Mesenchymal stem cell (in vitro differentiated cells and primary cell): ENCODE measurements around the gene POU2F3.

Source experiments
- DNase-seq: peaks from one replicate; pipeline ENCODE4 v3.0.0-alpha.2; 2013
- H2AFZ ChIP-seq: one replicate; pipeline ENCODE4 v1.6.1; 2013; ENCODE audit warnings: low read depth, mild to moderate bottlenecking, control low read depth, inconsistent platforms, low read length, moderate library complexity
- H2AK5ac ChIP-seq: 2 replicates; pipeline ENCODE4 v1.6.1; 2013; ENCODE audit warnings: low read length, moderate library complexity, mild to moderate bottlenecking, inconsistent platforms; ENCODE audit not compliant: severe bottlenecking
- H2BK120ac ChIP-seq: one replicate; pipeline ENCODE4 v1.6.1; 2013; ENCODE audit warnings: low read depth, mild to moderate bottlenecking, inconsistent platforms, low read length, moderate library complexity
- H2BK12ac ChIP-seq, 2 experiments: one replicate each; pipeline ENCODE4 v1.6.1; 2013; ENCODE audit warnings: inconsistent platforms in 2 of 2, low read length in 2 of 2, mild to moderate bottlenecking in 2 of 2, moderate library complexity in 2 of 2, control low read depth in 1 of 2
- H2BK15ac ChIP-seq: one replicate; pipeline ENCODE4 v1.6.1; 2013; ENCODE audit warnings: mild to moderate bottlenecking, low read depth, inconsistent platforms; ENCODE audit not compliant: poor library complexity, severe bottlenecking
- H2BK5ac ChIP-seq: 2 replicates; pipeline ENCODE4 v1.6.1; 2013; ENCODE audit warnings: low read depth, mild to moderate bottlenecking, low read length, control low read depth, inconsistent platforms; ENCODE audit not compliant: poor library complexity, severe bottlenecking
- H3K14ac ChIP-seq, 2 experiments: one replicate each; pipeline ENCODE4 v1.6.1; 2013; ENCODE audit warnings: inconsistent platforms in 2 of 2, low read length in 2 of 2, control low read depth in 1 of 2, mild to moderate bottlenecking in 1 of 2, moderate library complexity in 1 of 2
- H3K18ac ChIP-seq, 2 experiments: one replicate each; pipeline ENCODE4 v1.6.1; 2013; ENCODE audit warnings: inconsistent platforms in 2 of 2, low read length in 2 of 2, control low read depth in 1 of 2, low read depth in 1 of 2, mild to moderate bottlenecking in 1 of 2
- H3K23ac ChIP-seq, 2 experiments: one replicate each; pipeline ENCODE4 v1.6.1; 2013; ENCODE audit warnings: inconsistent platforms in 2 of 2, low read length in 2 of 2, mild to moderate bottlenecking in 2 of 2, moderate library complexity in 2 of 2, control low read depth in 1 of 2
- H3K27ac ChIP-seq: 2 replicates; pipeline ENCODE4 v1.5.1; 2013; ENCODE audit warnings: mild to moderate bottlenecking, moderate library complexity, low read length, control low read depth, inconsistent platforms; ENCODE audit not compliant: poor library complexity, severe bottlenecking
- H3K27me3 ChIP-seq, 2 experiments: 2 replicates each; pipeline versions ENCODE4 v1.6.1 to v1.7.0; 2013; ENCODE audit warnings: low read length in 2 of 2, mild to moderate bottlenecking in 2 of 2, moderate library complexity in 2 of 2, control low read depth in 1 of 2, inconsistent platforms in 1 of 2; ENCODE audit not compliant: control insufficient read depth in 1 of 2, insufficient read depth in 1 of 2
- H3K36me3 ChIP-seq, 2 experiments: 2 replicates each; pipeline versions ENCODE4 v1.6.1 to v1.7.0; 2013; ENCODE audit warnings: low read length in 2 of 2, control low read depth in 1 of 2, inconsistent platforms in 1 of 2, low read depth in 1 of 2, mild to moderate bottlenecking in 1 of 2; ENCODE audit not compliant: insufficient read depth in 2 of 2, control insufficient read depth in 1 of 2
- H3K4ac ChIP-seq, 2 experiments: one replicate each; pipeline ENCODE4 v1.6.1; 2013; ENCODE audit warnings: inconsistent platforms in 2 of 2, low read length in 2 of 2, mild to moderate bottlenecking in 2 of 2, moderate library complexity in 2 of 2, control low read depth in 1 of 2, low read depth in 1 of 2
- H3K4me1 ChIP-seq: 2 replicates; pipeline ENCODE4 v1.6.1; 2013; ENCODE audit warnings: low read depth, low read length, control low read depth; ENCODE audit not compliant: control insufficient read depth, insufficient read depth
- H3K4me2 ChIP-seq: 2 replicates; pipeline ENCODE4 v1.6.1; 2013; ENCODE audit warnings: low read length, mild to moderate bottlenecking, inconsistent platforms; ENCODE audit not compliant: poor library complexity, severe bottlenecking
- H3K4me3 ChIP-seq, 2 experiments: 2 replicates each; pipeline versions ENCODE4 v1.5.1 to v1.7.0; 2013; ENCODE audit warnings: low read length in 2 of 2, mild to moderate bottlenecking in 2 of 2, control low read depth in 1 of 2, low read depth in 1 of 2; ENCODE audit not compliant: insufficient read depth in 1 of 2
- H3K79me1 ChIP-seq: replicated peaks from 2 replicates; pipeline ENCODE4 v1.6.1; 2013; ENCODE audit warnings: mild to moderate bottlenecking, control low read depth, low read length, inconsistent platforms; ENCODE audit not compliant: poor library complexity, severe bottlenecking
- H3K9ac ChIP-seq: 2 replicates; pipeline ENCODE4 v1.7.0; 2013; ENCODE audit warnings: mild to moderate bottlenecking, low read length, moderate library complexity
- H3K9me3 ChIP-seq: 2 replicates; pipeline ENCODE4 v1.7.0; 2013; ENCODE audit warnings: mild to moderate bottlenecking, low read length; ENCODE audit not compliant: control insufficient read depth
- H4K8ac ChIP-seq: one replicate; pipeline ENCODE4 v1.6.1; 2013; ENCODE audit warnings: inconsistent platforms, mild to moderate bottlenecking, low read length, moderate library complexity
- H4K91ac ChIP-seq: one replicate; pipeline ENCODE4 v1.6.1; 2013; ENCODE audit warnings: mild to moderate bottlenecking, low read length, inconsistent platforms
- WGBS: methylation state at CpG from one replicate; pipeline ENCODE4 v1.1.7; 2013; ENCODE audit warnings: mixed read lengths; 5-methylcytosine and 5-hydroxymethylcytosine counted together

POU2F3 gene

GRCh38 chr11:120217526-120217925 lies 22.4 kb upstream of the POU2F3 start:
- WGBS: 95% methylated on average over 12 of the region's 12 CpGs
- DNase-seq: no peak
- Histone ChIP-seq H4K91ac (peak overlapping the region; percentile 53), H3K9me3 (no peaks in the 10 kb centered on the region), H3K4me3 (no peak overlapping the region), H2BK15ac (no peak overlapping the region), H3K18ac (peak overlapping the region in 1 of 2 experiments; percentile 85), H3K4ac (peak overlapping the region in 1 of 2 experiments; percentile 44), H3K4me2 (no peak overlapping the region), H3K4me1 (peaks cover 46% of the 10 kb centered on the region), H3K27me3 (no peaks in the 10 kb centered on the region), H3K36me3 (peaks cover 14 to 62% of the 10 kb centered on the region in 2 experiments), H2BK5ac (no peak overlapping the region), H3K79me1 (peaks cover 46% of the 10 kb centered on the region), H3K9ac (peak overlapping the region; percentile 16), H2BK120ac (no peak overlapping the region), H2BK12ac (peak overlapping the region; percentile 17 to 29), H2AFZ (no peak overlapping the region), H3K14ac (peak overlapping the region in 1 of 2 experiments; percentile 23), H2AK5ac (no peak overlapping the region), H4K8ac (no peak overlapping the region), H3K23ac (peak overlapping the region in 1 of 2 experiments; percentile 75), H3K27ac (no peak overlapping the region)

GRCh38 chr11:120217941-120218694 lies 21.8 kb upstream of the POU2F3 start:
- H2AK5ac ChIP-seq: no peak overlapping the region
- peak overlapping the region; percentile 79 to 85 for H3K18ac ChIP-seq
- peak overlapping the region; percentile 23 to 29 for H2BK12ac ChIP-seq
- peak overlapping the region; percentile 2 for H2BK120ac ChIP-seq
- peak overlapping the region in 1 of 2 experiments; percentile 68 for H3K14ac ChIP-seq
- no peak overlapping the region for H2BK5ac ChIP-seq
- no peaks in the 10 kb centered on the region for H3K9me3 ChIP-seq
- H3K23ac ChIP-seq: peak overlapping the region in 1 of 2 experiments; percentile 75
- WGBS: 60% methylated on average over 11 of the region's 12 CpGs
- H3K4me2 ChIP-seq: no peak overlapping the region
- H4K91ac ChIP-seq: peak overlapping the region; percentile 53
- no peak overlapping the region for H2BK15ac ChIP-seq
- no peak overlapping the region for H2AFZ ChIP-seq
- H3K9ac ChIP-seq: peak overlapping the region; percentile 77
- DNase-seq: no peak
- peak overlapping the region; percentile 66 to 69 for H3K4ac ChIP-seq
- no peaks in the 10 kb centered on the region for H3K27me3 ChIP-seq
- peaks cover 43% of the 10 kb centered on the region for H3K79me1 ChIP-seq
- peaks cover 41% of the 10 kb centered on the region for H3K4me1 ChIP-seq
- H3K27ac ChIP-seq: no peak overlapping the region
- H4K8ac ChIP-seq: peak overlapping the region; percentile 76
- H3K4me3 ChIP-seq: no peak overlapping the region
- peaks cover 16 to 66% of the 10 kb centered on the region in 2 experiments for H3K36me3 ChIP-seq

- peak overlapping the region in 1 of 2 experiments; percentile 68 for H3K14ac ChIP-seq
- no peak overlapping the region for H2BK15ac ChIP-seq
- peaks cover 16 to 71% of the 10 kb centered on the region in 2 experiments for H3K36me3 ChIP-seq
- no peaks in the 10 kb centered on the region for H3K27me3 ChIP-seq
- H3K23ac ChIP-seq: no peak overlapping the region
- H3K4me2 ChIP-seq: no peak overlapping the region
- no peak overlapping the region for H3K4me3 ChIP-seq
- H3K18ac ChIP-seq: peak overlapping the region in 1 of 2 experiments; percentile 35
- H3K79me1 ChIP-seq: peaks cover 38% of the 10 kb centered on the region
- H3K27ac ChIP-seq: no peak overlapping the region
- H2BK12ac ChIP-seq: peak overlapping the region in 1 of 2 experiments; percentile 23
- no peak overlapping the region for H2AFZ ChIP-seq
- DNase-seq: no peak
- H2BK120ac ChIP-seq: no peak overlapping the region
- no peak overlapping the region for H2BK5ac ChIP-seq
- H4K91ac ChIP-seq: peak overlapping the region; percentile 44
- peak overlapping the region; percentile 77 for H3K9ac ChIP-seq
- no peak overlapping the region for H3K4ac ChIP-seq
- H2AK5ac ChIP-seq: no peak overlapping the region
- peaks cover 38% of the 10 kb centered on the region for H3K4me1 ChIP-seq
- peak overlapping the region; percentile 76 for H4K8ac ChIP-seq
- 87% methylated on average over 10 of the region's 10 CpGs for WGBS
- no peaks in the 10 kb centered on the region for H3K9me3 ChIP-seq
These were observed 21.3 kb upstream of the POU2F3 start for GRCh38 chr11:120218695-120219033.

GRCh38 chr11:120219232-120219937 lies 20.6 kb upstream of the POU2F3 start:
- H3K4me2 ChIP-seq: no peak overlapping the region
- no peaks in the 10 kb centered on the region for H3K27me3 ChIP-seq
- no peak overlapping the region for H4K91ac ChIP-seq
- H2BK5ac ChIP-seq: no peak overlapping the region
- peak; percentile 24 for DNase-seq
- no peak overlapping the region for H2AFZ ChIP-seq
- H2BK15ac ChIP-seq: no peak overlapping the region
- H3K9me3 ChIP-seq: no peaks in the 10 kb centered on the region
- H3K23ac ChIP-seq: no peak overlapping the region
- H2BK120ac ChIP-seq: no peak overlapping the region
- H3K4me1 ChIP-seq: peaks cover 38% of the 10 kb centered on the region
- peak overlapping the region; percentile 77 for H3K9ac ChIP-seq
- no peak overlapping the region for H3K4ac ChIP-seq
- no peak overlapping the region for H3K27ac ChIP-seq
- H2AK5ac ChIP-seq: no peak overlapping the region
- peaks cover 34% of the 10 kb centered on the region for H3K79me1 ChIP-seq
- H3K18ac ChIP-seq: peak overlapping the region in 1 of 2 experiments; percentile 35
- H2BK12ac ChIP-seq: peak overlapping the region in 1 of 2 experiments; percentile 14
- H3K14ac ChIP-seq: no peak overlapping the region
- WGBS: 88% methylated on average over 13 of the region's 13 CpGs
- H3K36me3 ChIP-seq: peaks cover 14 to 72% of the 10 kb centered on the region in 2 experiments
- no peak overlapping the region for H4K8ac ChIP-seq
- H3K4me3 ChIP-seq: peak overlapping the region in 1 of 2 experiments; percentile 33
